Rectal smooth muscle tissue (tissue), 1 donor: Measurements from ENCODE around the gene LORICRIN.

Source experiments
- H3K27ac ChIP-seq: one replicate; pipeline ENCODE4 v1.7.0; 2013; ENCODE audit warnings: low read depth, low read length, inconsistent platforms
- H3K27me3 ChIP-seq: one replicate; pipeline ENCODE4 v1.7.0; 2013; ENCODE audit warnings: low read length; ENCODE audit not compliant: control insufficient read depth, insufficient read depth
- H3K36me3 ChIP-seq: one replicate; pipeline ENCODE4 v1.7.0; 2013; ENCODE audit warnings: low read length; ENCODE audit not compliant: control insufficient read depth, insufficient read depth
- H3K4me1 ChIP-seq: one replicate; pipeline ENCODE4 v1.7.0; 2013; ENCODE audit warnings: low read length; ENCODE audit not compliant: control insufficient read depth, insufficient read depth
- H3K4me3 ChIP-seq: one replicate; pipeline ENCODE4 v1.7.0; 2013; ENCODE audit warnings: low read length
- H3K9ac ChIP-seq: one replicate; pipeline ENCODE4 v1.7.0; 2013; ENCODE audit warnings: low read length

The LORICRIN gene

GRCh38 chr1:153231785-153232184 lies 27.7 kb upstream of the LORICRIN start:
- Histone ChIP-seq H3K4me1 (no peaks in the 10 kb centered on the region), H3K36me3 (no peaks in the 10 kb centered on the region), H3K27me3 (no peaks in the 10 kb centered on the region), H3K9ac (no peak overlapping the region), H3K4me3 (no peak overlapping the region), H3K27ac (no peak overlapping the region)

- Histone ChIP-seq H3K4me1 (no peaks in the 10 kb centered on the region), H3K27me3 (no peaks in the 10 kb centered on the region), H3K4me3 (no peak overlapping the region), H3K36me3 (no peaks in the 10 kb centered on the region), H3K27ac (no peak overlapping the region), H3K9ac (no peak overlapping the region)
Observed at GRCh38 chr1:153232553-153232952, 26.9 kb upstream of the LORICRIN start.

GRCh38 chr1:153233448-153233847 lies 26.0 kb upstream of the LORICRIN start:
- Histone ChIP-seq H3K27me3 (no peaks in the 10 kb centered on the region), H3K36me3 (no peaks in the 10 kb centered on the region), H3K27ac (no peak overlapping the region), H3K4me1 (no peaks in the 10 kb centered on the region), H3K9ac (no peak overlapping the region), H3K4me3 (no peak overlapping the region)

- H3K27me3 ChIP-seq: no peaks in the 10 kb centered on the region
- H3K9ac ChIP-seq: no peak overlapping the region
- no peaks in the 10 kb centered on the region for H3K36me3 ChIP-seq
- H3K27ac ChIP-seq: no peak overlapping the region
- no peaks in the 10 kb centered on the region for H3K4me1 ChIP-seq
- H3K4me3 ChIP-seq: no peak overlapping the region
Observed at GRCh38 chr1:153238527-153238926, 21.0 kb upstream of the LORICRIN start.

GRCh38 chr1:153242160-153242559 lies 17.3 kb upstream of the LORICRIN start:
- Histone ChIP-seq H3K27me3 (no peaks in the 10 kb centered on the region), H3K4me1 (no peaks in the 10 kb centered on the region), H3K36me3 (no peaks in the 10 kb centered on the region), H3K27ac (no peak overlapping the region), H3K9ac (no peak overlapping the region), H3K4me3 (no peak overlapping the region)

- Histone ChIP-seq H3K4me1 (no peaks in the 10 kb centered on the region), H3K36me3 (no peaks in the 10 kb centered on the region), H3K4me3 (no peak overlapping the region), H3K27me3 (no peaks in the 10 kb centered on the region), H3K9ac (no peak overlapping the region), H3K27ac (no peak overlapping the region)
Observed at GRCh38 chr1:153245466-153245865, 14.0 kb upstream of the LORICRIN start.

- Histone ChIP-seq H3K9ac (no peak overlapping the region), H3K27me3 (no peaks in the 10 kb centered on the region), H3K4me1 (no peaks in the 10 kb centered on the region), H3K36me3 (no peaks in the 10 kb centered on the region), H3K4me3 (no peak overlapping the region), H3K27ac (no peak overlapping the region)
Observed at GRCh38 chr1:153246018-153246417, 13.5 kb upstream of the LORICRIN start.

- Histone ChIP-seq H3K4me1 (no peaks in the 10 kb centered on the region), H3K4me3 (no peak overlapping the region), H3K27me3 (no peaks in the 10 kb centered on the region), H3K36me3 (no peaks in the 10 kb centered on the region), H3K9ac (no peak overlapping the region), H3K27ac (no peak overlapping the region)
Observed at GRCh38 chr1:153246825-153247224, 12.7 kb upstream of the LORICRIN start.

- Histone ChIP-seq H3K27me3 (no peaks in the 10 kb centered on the region), H3K4me3 (no peak overlapping the region), H3K9ac (no peak overlapping the region), H3K36me3 (no peaks in the 10 kb centered on the region), H3K4me1 (no peaks in the 10 kb centered on the region), H3K27ac (no peak overlapping the region)
Observed at GRCh38 chr1:153248176-153248879, 11.2 kb upstream of the LORICRIN start.

GRCh38 chr1:153250166-153250565 lies 9.3 kb upstream of the LORICRIN start:
- Histone ChIP-seq H3K36me3 (no peaks in the 10 kb centered on the region), H3K27ac (no peak overlapping the region), H3K4me1 (no peaks in the 10 kb centered on the region), H3K9ac (no peak overlapping the region), H3K27me3 (no peaks in the 10 kb centered on the region), H3K4me3 (no peak overlapping the region)

- Histone ChIP-seq H3K4me1 (no peaks in the 10 kb centered on the region), H3K9ac (no peak overlapping the region), H3K27me3 (no peaks in the 10 kb centered on the region)
Observed at GRCh38 chr1:153251087-153251486, 8.4 kb upstream of the LORICRIN start.

GRCh38 chr1:153251562-153251961 lies 7.9 kb upstream of the LORICRIN start:
- Histone ChIP-seq H3K9ac (no peak overlapping the region), H3K4me3 (no peak overlapping the region), H3K4me1 (no peaks in the 10 kb centered on the region), H3K27me3 (no peaks in the 10 kb centered on the region), H3K27ac (no peak overlapping the region), H3K36me3 (no peaks in the 10 kb centered on the region)

More at GRCh38 chr1:153251087-153251486, 8.4 kb upstream of the LORICRIN start:
- Histone ChIP-seq H3K36me3 (no peaks in the 10 kb centered on the region), H3K4me3 (no peak overlapping the region), H3K27ac (no peak overlapping the region)

- H3K27me3 ChIP-seq: no peaks in the 10 kb centered on the region
- no peaks in the 10 kb centered on the region for H3K4me1 ChIP-seq
- H3K36me3 ChIP-seq: no peaks in the 10 kb centered on the region
- H3K27ac ChIP-seq: no peak overlapping the region
- no peak overlapping the region for H3K4me3 ChIP-seq
- no peak overlapping the region for H3K9ac ChIP-seq
Observed at GRCh38 chr1:153251988-153252387, 7.5 kb upstream of the LORICRIN start.
